Activated gamma-delta T cell treated with Interleukin-2 at 50 U/mL for 16 hours (primary cell): Measurements from ENCODE around the gene HYAL3.

ENCODE experiments used
- DNase-seq: peaks from one replicate; pipeline ENCODE4 v3.0.0-alpha.2; 2020

Gene HYAL3

GRCh38 chr3:50298836-50299637 lies at the start of gene HYAL3, which contains the start of gene NAA80:
Gene HYAL3 (minus strand): TSS chr3:50299405. CDS start chr3:50295602, 3,803 bp downstream.
Gene NAA80 (minus strand): TSS chr3:50299405. CDS start chr3:50297463, 1,942 bp downstream.
- peak; percentile 99 for DNase-seq

GRCh38 chr3:50347187-50347813 lies 48.1 kb upstream of the HYAL3 start:
- peak; percentile 79 for DNase-seq

DNA sequence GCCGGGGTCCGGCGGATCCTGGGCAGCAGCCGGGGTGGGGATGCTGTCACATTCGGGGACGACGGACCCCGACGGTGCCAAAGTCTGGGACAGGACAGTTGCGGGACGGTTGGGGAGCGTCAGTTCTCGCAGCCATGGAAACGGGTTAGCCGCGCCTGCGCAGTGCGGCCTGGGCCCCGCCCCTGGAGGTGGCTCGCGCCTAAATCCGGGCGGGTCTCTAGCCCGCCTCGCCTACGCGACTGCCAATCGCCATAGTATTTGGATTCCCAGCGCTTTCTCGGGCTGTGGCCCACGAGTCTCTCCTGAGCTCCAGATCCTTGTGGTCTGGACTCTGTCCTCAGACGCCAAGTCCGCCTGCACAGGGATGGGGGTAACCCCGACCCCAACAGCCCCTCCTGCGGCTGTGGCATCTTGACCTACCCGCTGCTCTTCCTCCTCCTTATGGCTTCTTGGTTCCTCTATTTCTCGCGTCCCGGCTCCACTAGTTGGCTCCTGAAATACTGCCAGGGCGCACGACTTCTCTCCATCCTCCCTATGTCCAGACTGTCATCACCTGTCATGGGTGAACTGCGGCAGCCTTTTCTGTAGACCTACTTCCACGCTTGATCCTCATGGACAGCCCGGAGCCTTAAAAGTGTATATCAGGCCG lies 46.5 kb upstream of the HYAL3 start, which contains the start of gene ZMYND10:
Gene ZMYND10, minus strand, starts transcription at position 147 of the 649 bp plus-strand sequence. CDS start 153 bp downstream, outside the sequence.
- DNase-seq = peak; percentile 66

DNA sequence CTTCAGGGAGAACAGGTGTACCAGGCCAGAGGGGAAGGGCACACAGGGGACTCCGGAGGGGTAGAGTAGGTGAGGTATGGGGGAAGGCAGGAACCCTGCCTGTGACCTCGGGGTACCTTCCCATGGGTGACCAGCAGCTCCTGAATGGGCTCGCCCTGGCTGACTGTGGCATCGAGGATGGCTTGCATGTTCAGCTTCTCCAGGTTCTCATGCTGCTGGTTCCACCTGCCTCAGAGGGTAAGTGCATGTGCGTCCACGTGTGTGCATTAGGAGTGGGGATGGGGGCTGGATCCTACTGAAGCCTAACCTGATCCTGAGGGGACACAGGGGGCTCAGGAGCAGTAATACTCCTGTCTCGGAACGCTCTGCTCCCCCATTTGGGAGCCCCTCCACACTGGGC lies 45.8 kb upstream of the HYAL3 start:
- DNase-seq = no peak

GRCh38 chr3:50342813-50343633 lies 43.8 kb upstream of the HYAL3 start:
- DNase-seq = no peak

GRCh38 chr3:50341996-50342650 lies 42.9 kb upstream of the HYAL3 start:
- DNase-seq = no peak

DNA sequence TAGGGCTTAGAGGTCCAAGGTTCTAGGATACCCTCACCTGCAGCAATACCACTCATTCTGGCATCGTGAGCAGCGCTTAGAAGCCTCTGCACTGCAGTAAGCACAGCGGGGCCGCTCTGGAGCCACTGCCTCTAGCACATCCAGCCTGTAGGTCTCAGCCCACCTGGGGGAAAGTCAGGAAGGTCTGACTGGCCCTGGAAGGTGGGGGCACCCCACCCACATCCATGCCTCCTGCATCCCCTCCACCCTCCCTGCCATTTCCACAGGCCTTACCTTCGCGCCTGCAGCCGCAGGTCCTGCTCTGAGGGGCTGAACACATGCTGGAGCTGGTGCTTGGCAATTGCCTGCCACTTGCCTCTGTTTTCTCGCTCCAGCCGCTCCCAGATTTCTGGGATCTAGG lies 42.3 kb upstream of the HYAL3 start:
- no peak for DNase-seq

DNA sequence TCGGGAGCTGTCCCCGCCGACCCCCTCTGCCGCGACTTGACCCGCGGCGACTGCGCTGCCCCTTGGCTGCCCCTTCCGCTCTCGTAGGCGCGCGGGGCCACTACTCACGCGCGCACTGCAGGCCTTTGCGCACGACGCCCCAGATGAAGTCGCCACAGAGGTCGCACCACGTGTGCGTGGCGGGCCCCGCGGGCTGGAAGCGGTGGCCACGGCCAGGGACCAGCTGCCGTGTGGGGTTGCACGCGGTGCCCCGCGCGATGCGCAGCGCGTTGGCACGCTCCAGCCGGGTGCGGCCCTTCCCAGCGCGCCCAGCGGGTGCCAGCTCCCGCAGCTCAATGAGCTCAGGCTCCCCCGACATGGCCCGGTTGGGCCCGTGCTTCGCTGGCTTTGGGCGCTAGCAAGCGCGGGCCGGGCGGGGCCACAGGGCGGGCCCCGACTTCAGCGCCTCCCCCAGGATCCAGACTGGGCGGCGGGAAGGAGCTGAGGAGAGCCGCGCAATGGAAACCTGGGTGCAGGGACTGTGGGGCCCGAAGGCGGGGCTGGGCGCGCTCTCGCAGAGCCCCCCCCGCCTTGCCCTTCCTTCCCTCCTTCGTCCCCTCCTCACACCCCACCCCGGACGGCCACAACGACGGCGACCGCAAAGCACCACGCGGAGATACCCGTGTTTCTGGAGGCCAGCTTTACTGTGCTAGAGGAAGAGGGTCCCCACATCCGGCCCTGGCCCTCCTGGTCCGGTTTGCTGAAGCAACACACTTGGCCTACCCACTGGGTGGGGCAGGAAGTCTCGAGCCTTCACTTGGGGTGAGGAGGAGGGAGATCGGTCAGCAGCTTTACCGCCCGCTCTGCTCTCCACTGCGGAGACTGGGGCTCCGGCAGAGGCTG lies 41.5 kb upstream of the HYAL3 start, which contains the start of gene RASSF1:
Gene RASSF1, minus strand, starts transcription at position 389 of the 882 bp plus-strand sequence. Its CDS starts 31 bp downstream, at position 358.
- peak; percentile 77 for DNase-seq

- no peak for DNase-seq
These were observed 40.9 kb upstream of the HYAL3 start for GRCh38 chr3:50340147-50340447.

DNA sequence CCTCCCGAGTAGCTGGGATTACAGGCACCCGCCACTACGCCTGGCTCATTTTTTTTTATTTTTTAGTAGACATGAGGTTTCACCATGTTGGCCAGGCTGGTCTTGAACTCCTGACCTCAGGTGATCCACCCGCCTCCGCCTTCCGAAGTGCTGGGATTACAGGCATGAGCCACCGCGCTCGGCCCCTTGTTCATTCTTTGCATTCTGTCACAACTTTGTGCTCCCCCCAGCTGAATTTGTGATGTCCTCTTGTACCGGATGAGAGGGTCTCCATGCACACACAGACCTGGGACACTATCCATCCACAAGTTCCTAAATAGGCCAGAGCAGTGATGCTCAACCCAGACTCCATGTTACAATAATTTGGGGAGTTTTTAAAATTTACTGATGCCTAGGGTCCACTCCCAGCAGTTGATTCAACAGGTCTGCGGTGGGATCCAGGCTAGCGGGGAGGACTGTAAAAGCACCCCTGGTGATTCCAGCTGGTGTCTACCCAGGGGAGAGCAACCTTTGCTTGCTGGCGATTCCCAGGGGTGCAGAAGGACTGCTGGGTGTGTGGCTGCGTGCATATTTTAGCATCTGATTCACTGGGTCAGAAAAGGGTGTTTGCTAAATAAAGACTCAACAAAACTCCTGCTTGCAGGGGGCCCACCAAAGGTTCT lies 40.4 kb upstream of the HYAL3 start:
- no peak for DNase-seq

GRCh38 chr3:50338965-50339364 lies 39.8 kb upstream of the HYAL3 start:
- DNase-seq = no peak

GRCh38 chr3:50337175-50337861 lies 38.1 kb upstream of the HYAL3 start:
- DNase-seq = peak; percentile 94

- no peak for DNase-seq
These were observed 37.4 kb upstream of the HYAL3 start for GRCh38 chr3:50336452-50337174.

DNA sequence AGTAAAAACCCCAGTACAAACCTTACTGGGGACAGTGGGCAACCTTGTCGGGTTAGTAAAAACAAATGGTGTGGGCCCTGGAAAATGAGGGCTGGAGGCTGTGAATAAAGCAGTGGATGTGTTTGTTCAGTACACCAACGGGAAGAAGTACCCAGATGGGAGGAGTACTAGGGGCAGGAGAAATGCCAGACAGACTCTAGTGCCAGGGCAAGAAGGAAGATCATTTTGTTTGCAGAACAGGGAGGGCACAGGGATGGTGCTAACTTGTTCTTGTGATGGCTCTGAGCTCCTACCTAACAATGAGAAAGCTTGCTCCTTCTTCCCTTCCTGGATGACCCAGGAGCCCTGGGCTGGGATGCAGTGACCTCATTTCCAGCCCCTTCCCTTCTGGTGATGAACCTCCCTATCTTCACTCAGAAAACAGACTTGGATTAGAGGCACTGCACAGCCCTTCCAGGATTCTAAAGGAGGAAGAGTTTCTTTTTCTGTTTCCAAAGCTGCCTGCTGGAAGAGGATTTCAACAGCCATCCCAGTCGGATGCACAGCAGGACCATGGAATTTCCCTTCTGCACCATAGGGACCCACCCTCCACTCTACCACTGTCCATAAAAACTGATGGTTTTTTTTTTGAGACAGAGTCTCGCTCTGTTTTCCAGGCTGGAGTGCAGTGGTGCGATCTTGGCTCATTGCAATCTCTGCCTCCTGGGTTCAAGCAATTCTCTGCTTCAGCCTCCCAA lies 35.3 kb upstream of the HYAL3 start:
- no peak for DNase-seq

DNA sequence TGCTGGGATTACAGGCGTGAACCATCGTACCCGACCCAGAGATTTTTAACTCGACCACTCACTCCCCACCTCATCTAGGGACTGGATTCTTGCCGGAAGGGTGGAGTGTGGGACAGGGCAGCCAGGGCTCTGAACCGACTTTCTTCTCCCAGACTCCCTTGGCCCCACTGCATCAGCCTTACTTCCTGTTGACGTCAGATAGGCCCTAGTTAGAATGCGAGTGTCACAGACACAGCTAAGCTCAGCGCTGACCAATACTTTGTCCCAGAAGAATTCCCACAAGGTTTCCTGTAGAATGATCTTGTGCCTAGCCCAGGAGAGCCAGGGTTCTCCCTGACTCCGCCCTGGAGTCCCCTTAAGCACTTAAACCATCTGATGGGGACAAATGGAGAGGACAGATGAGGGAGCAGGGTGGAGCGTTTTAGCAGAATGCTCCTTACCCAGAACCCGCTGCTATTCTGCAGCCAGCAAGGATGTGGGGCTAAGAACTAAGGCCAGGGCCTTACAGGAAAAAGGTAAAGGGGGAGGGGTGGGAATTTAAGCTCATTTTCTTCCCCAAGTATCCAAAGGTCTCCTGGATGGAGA lies 34.6 kb upstream of the HYAL3 start:
- no peak for DNase-seq

DNA sequence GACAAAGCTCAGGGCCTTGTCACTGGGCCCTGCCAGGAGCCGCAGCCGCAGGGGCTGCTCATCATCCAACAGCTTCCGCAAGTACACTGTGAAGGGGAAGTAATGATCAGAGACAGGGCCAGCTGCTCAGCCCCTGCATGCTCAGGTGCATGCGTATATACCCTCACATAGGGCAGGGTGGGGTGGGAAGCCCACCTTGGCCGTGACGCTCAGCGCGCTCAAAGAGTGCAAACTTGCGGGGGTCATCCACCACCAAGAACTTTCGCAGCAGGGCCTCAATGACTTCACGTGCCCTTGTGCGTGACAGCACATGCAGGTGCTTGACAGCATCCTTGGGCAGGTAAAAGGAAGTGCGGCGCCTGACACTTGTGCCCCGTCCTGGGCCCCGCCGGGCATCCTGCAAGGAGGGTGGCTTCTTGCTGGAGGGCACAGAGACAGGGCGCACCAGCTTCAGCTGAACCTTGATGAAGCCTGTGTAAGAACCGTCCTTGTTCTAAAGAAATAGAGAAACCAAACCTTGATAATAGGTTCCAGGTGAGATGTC lies 32.2 kb upstream of the HYAL3 start:
- no peak for DNase-seq

DNA sequence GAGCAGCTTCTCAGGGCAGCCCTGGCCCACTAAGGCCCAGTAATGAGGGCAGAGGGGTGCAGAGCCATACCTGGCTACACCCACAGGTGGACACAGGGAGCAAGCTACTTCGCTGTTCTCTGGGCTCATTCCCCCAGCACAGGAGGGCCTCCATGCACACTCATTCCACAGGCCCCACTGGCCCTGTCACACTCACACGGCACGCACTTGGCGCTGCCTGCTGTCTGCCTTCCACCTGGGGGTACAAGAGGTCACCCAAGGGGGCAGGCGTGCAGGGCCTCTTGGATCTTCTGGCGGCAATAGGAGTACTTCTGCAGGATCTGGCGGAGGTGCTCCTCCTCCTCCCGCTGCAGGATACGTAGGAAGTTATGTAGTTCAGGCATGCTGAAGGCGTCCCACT lies 31.1 kb upstream of the HYAL3 start:
- DNase-seq = no peak
